HUES48 (cell line): ENCODE data around the gene MAPKAP1.

Source experiments
- H3K27ac ChIP-seq: one replicate; pipeline ENCODE4 v1.7.0; 2013; ENCODE audit warnings: low read depth, low read length, inconsistent platforms
- H3K27me3 ChIP-seq: 2 replicates; pipeline ENCODE4 v1.6.1; 2013; ENCODE audit warnings: mild to moderate bottlenecking, low read length; ENCODE audit not compliant: control insufficient read depth, insufficient read depth
- H3K36me3 ChIP-seq: 2 replicates; pipeline ENCODE4 v1.6.1; 2013; ENCODE audit warnings: low read length; ENCODE audit not compliant: control insufficient read depth, insufficient read depth
- H3K4me1 ChIP-seq: 2 replicates; pipeline ENCODE4 v1.6.1; 2013; ENCODE audit warnings: mild to moderate bottlenecking, low read length; ENCODE audit not compliant: control insufficient read depth, insufficient read depth
- H3K4me3 ChIP-seq: 2 replicates; pipeline ENCODE4 v1.5.1; 2013; ENCODE audit warnings: mild to moderate bottlenecking, low read depth, low read length
- H3K9ac ChIP-seq: 2 replicates; pipeline ENCODE4 v1.6.1; 2013; ENCODE audit warnings: mild to moderate bottlenecking, low read depth, low read length, moderate library complexity
- H3K9me3 ChIP-seq: 2 replicates; pipeline ENCODE4 v1.6.1; 2013; ENCODE audit warnings: low read length; ENCODE audit not compliant: control insufficient read depth, insufficient read depth

Gene MAPKAP1

DNA sequence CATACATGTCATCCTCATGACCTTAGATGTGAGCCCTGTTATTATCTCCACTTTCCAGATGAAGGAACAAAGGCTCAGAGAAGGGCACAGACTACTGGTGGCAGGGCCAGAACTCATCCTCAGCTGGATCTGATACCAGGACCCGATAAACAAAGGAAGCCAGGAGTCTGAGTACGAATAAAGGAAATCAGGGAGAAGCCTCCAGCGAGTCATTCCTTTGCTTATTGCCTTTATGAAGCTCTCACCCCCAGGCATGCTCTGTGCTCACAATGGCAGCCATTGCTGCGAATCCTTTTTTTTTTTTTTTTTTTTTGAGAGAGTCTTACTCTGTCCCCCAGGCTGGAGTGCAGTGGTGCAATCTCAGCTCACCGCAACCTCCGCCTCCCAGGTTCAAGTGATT, 315.3 kb downstream of the MAPKAP1 start:
- Histone ChIP-seq H3K27ac (no peak overlapping the region), H3K9me3 (peaks cover 6% of the 10 kb centered on the region; the same call in 1 of the 2 replicates), H3K27me3 (peaks cover 18% of the 10 kb centered on the region; the same call in 1 of the 2 replicates), H3K4me1 (peaks cover 5% of the 10 kb centered on the region; the same call in 1 of the 2 replicates), H3K9ac (no peak overlapping the region), H3K36me3 (no peaks in the 10 kb centered on the region), H3K4me3 (no peak overlapping the region)

GRCh38 chr9:125388978-125389377, 318.0 kb downstream of the MAPKAP1 start:
- H3K4me1 ChIP-seq: peaks cover 5% of the 10 kb centered on the region; the same call in 1 of the 2 replicates
- H3K27me3 ChIP-seq: peaks cover 18% of the 10 kb centered on the region; the same call in 1 of the 2 replicates
- H3K27ac ChIP-seq: no peak overlapping the region
- H3K4me3 ChIP-seq: no peak overlapping the region
- H3K36me3 ChIP-seq: no peaks in the 10 kb centered on the region
- H3K9ac ChIP-seq: no peak overlapping the region
- H3K9me3 ChIP-seq: no peaks in the 10 kb centered on the region

DNA sequence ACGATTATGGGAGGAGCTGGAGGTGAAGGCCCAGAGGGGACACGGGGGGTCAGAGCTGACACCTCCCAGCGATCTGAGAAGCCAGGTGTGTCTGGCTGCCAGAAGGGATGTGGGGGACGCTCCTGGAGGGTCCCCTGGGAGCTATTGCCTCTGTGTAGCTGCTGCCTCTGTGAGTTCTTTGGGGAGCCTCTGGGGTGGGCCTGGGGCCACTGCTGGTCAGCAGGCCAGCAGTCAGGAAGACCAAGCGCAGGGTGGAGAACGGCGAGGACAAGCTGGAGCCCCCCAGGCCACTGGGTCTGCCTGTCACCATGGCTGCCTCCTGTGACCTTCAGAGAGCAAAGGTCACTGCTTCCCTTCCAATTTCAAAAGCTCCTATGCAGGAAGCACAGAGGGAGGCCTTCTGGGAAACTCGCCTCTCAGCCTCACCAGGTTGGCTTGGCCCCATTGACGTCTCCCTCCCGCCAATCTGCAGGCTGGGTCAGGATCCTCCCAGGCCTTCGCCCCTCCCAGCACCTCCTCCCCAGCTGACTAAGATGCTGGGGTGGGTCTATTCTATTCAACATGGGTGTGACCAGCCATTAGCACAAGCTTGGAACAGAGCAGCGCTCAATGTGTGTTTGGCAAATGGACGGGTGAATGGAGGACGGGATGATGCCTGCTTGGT, 319.0 kb downstream of the MAPKAP1 start:
- H3K4me3 ChIP-seq: no peak overlapping the region

More for the DNA sequence above, 319.0 kb downstream of the MAPKAP1 start:
- H3K36me3 ChIP-seq: no peaks in the 10 kb centered on the region
- no peaks in the 10 kb centered on the region for H3K9me3 ChIP-seq
- no peak overlapping the region for H3K27ac ChIP-seq
- peaks cover 18% of the 10 kb centered on the region; the same call in 1 of the 2 replicates for H3K27me3 ChIP-seq
- peaks cover 5% of the 10 kb centered on the region; the same call in 1 of the 2 replicates for H3K4me1 ChIP-seq
- no peak overlapping the region for H3K9ac ChIP-seq
